Measurements from ENCODE around the gene KLHL3. TPM values are rescaled to one million over a fixed set of nuclear protein-coding genes. Genes with fewer than 3 reads are reported as not detected.

The KLHL3 gene
- total RNA-seq, 2 experiments from 2014 or later: 9.2 to 12.2 TPM

DNA sequence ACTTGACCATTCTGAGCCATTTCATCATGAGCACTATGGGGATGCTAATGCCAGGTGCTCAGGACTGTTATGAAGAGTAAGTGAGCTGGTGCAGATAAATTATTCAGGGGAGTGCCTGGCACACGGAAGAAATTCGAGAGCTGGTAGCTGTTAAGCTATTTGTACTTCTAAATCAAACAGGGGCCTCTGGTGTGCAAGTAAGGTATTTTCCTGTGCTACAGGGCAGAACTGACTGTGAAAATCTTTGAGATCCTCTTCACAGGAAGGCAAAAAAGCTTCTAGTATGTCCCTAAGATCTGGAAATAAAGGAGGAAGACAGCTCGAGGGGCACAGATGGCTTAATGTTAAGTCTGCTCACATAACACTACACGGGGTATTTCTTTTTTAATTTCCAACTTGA is 130.5 kb downstream of the KLHL3 start:
- DNase-seq: no peak
- H3K4me3 Mint-ChIP-seq: no peak overlapping the region
- H3K9me3 Mint-ChIP-seq: no peaks in the 10 kb centered on the region
- CTCF ChIA-PET: no interaction called here
- H3K27me3 Mint-ChIP-seq: peaks cover 11% of the 10 kb centered on the region
- POLR2A ChIA-PET: no interaction called here
- TF ChIP-seq, protein P1, sequence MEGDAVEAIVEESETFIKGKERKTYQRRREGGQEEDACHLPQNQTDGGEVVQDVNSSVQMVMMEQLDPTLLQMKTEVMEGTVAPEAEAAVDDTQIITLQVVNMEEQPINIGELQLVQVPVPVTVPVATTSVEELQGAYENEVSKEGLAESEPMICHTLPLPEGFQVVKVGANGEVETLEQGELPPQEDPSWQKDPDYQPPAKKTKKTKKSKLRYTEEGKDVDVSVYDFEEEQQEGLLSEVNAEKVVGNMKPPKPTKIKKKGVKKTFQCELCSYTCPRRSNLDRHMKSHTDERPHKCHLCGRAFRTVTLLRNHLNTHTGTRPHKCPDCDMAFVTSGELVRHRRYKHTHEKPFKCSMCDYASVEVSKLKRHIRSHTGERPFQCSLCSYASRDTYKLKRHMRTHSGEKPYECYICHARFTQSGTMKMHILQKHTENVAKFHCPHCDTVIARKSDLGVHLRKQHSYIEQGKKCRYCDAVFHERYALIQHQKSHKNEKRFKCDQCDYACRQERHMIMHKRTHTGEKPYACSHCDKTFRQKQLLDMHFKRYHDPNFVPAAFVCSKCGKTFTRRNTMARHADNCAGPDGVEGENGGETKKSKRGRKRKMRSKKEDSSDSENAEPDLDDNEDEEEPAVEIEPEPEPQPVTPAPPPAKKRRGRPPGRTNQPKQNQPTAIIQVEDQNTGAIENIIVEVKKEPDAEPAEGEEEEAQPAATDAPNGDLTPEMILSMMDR (IDR thresholded peaks at IDR 0.05): no peak
- H3K27ac Mint-ChIP-seq: no peak overlapping the region
- no peak for ATAC-seq
- H3K4me1 Mint-ChIP-seq (ENCODE audit: low read depth): no peaks in the 10 kb centered on the region
- intact Hi-C loops (cut with micrococcal nuclease): no loop called here
- no peaks in the 10 kb centered on the region for H3K36me3 Mint-ChIP-seq (ENCODE audit: low read depth)

DNA sequence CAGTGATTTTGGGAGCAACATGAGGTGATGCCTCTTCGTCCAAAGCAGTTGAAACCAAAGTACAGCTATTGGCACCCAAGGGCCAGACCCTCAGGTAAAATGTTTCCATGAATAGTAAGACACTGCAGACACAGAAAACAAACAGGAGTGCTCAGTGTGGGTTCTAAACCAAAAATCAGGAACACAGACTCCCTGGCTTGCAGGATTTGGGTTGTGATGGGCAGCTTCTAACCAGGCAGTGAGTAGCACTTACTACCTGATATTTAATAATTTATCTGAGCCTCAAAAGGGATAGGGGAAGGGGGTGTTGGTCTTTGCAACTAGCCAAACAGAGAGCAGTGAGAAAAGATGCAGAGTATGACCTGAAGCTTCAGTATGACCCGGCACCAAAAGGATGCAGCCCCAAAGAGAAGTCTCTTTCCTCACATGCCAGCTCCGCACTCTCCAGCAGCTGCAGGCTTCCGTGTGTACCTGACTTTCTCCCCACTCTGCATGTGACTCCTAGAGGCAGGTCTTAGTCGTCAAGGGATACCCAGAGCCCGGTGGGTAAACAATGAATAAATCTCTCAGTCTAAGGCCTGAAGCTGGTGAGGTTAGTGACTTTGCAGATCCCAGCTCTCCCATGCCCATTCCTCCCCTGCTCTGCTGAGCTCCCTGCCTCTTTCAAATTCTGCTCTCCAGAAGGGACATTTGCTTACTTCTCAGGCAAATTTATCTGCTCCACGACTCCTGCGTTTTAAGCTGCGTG is 131.4 kb downstream of the KLHL3 start:
- peaks cover 12% of the 10 kb centered on the region for H3K27me3 Mint-ChIP-seq
- POLR2A ChIA-PET: no interaction called here
- no peak for ATAC-seq
- TF ChIP-seq, protein P1 (IDR thresholded peaks at IDR 0.05): no peak
- H3K27ac Mint-ChIP-seq: no peak overlapping the region
- H3K9me3 Mint-ChIP-seq: no peaks in the 10 kb centered on the region
- DNase-seq: no peak
- H3K4me3 Mint-ChIP-seq: no peak overlapping the region
- no peaks in the 10 kb centered on the region for H3K4me1 Mint-ChIP-seq (ENCODE audit: low read depth)
- CTCF ChIA-PET: no interaction called here
- H3K36me3 Mint-ChIP-seq (ENCODE audit: low read depth): no peaks in the 10 kb centered on the region
- intact Hi-C loops (cut with micrococcal nuclease): no loop called here

DNA sequence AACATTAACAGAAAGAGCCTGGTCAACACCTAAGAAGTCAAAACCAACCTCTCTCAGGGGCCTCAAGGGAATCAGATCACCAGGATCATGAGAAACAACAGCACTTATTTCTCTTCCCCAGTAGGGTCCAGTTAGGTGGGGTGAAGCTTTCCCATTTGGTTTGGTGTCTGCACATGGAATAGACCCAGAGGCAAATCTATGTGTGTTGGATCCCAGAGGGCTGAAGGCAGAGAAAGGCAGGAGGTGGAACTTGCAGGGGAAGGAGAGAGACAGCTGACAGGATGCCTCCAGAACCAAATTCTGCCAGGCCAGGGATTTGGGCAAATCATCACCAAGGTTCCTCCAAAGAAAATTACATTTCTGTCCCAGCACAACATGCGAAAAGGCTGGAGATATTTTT is 132.0 kb downstream of the KLHL3 start:
- Mint-ChIP-seq H3K27me3 (peaks cover 18% of the 10 kb centered on the region), H3K9me3 (no peaks in the 10 kb centered on the region), H3K4me3 (no peak overlapping the region), H3K36me3 (ENCODE audit: low read depth) (no peaks in the 10 kb centered on the region), H3K27ac (no peak overlapping the region), H3K4me1 (ENCODE audit: low read depth) (no peaks in the 10 kb centered on the region)
- POLR2A ChIA-PET: no interaction called here
- CTCF ChIA-PET: no interaction called here
- intact Hi-C loops (cut with micrococcal nuclease): no loop called here
- DNase-seq: no peak
- ATAC-seq: no peak
- TF ChIP-seq, protein P1 (IDR thresholded peaks at IDR 0.05): no peak

DNA sequence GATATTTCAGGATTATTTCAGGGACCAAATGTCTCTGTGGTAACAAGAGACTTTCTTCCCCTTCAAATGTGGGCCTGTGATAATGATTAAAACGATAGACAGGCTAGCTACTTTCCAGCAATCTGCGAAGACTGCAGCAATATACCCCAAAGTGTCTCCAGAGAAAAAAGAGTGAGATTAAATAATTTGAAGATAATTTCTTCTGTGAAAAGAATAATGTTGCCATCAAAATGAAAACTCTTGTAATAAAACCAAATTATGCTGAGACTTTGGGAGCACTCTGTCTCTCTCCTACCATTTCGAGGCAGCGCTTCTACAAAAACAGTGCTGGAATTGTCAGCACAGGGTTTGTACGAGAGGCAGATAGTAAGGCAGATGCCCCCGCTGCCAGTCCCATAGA is 132.5 kb downstream of the KLHL3 start:
- no peak overlapping the region for H3K27ac Mint-ChIP-seq
- H3K4me3 Mint-ChIP-seq: no peak overlapping the region
- ATAC-seq (no peak), DNase-seq (no peak)
- ChIA-PET CTCF (interaction anchor here (1.5 kb wide), 1 partner anchor 15 kb away, joined by 3 read pairs; no protein-coding TSS in a partner anchor), POLR2A (no interaction called here)
- intact Hi-C loops (cut with micrococcal nuclease): no loop called here
- H3K36me3 Mint-ChIP-seq (ENCODE audit: low read depth): no peaks in the 10 kb centered on the region
- no peaks in the 10 kb centered on the region for H3K4me1 Mint-ChIP-seq (ENCODE audit: low read depth)
- peaks cover 20% of the 10 kb centered on the region for H3K27me3 Mint-ChIP-seq
- TF ChIP-seq, protein P1 (IDR thresholded peaks at IDR 0.05): no peak
- no peaks in the 10 kb centered on the region for H3K9me3 Mint-ChIP-seq

DNA sequence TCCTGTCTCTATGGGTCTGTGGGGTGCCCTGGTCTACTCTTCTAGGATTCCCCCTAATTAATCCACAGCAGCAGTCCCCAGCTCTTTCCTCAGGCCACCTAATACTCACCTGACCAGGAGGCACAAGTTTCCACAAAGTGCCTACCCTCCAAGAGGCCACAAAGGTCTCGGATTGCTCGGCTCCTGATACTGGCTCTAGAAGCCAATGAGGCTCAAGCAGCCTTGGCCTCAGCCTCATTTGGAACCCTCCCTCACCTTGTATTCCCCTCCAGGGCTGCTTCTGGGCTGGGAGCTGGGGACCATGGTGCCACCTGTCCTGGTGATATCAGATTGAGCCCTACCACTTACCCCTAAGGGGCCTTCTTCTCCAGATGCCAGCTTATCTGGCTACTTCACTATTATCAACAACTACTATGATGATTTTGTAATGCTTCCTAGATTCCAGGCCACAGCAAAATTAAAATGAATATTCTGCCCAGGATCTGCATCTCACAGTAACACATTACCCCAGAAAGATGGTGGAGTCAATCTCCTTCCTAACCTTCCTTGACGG is 133.1 kb downstream of the KLHL3 start:
- DNase-seq: no peak
- Mint-ChIP-seq H3K9me3 (no peaks in the 10 kb centered on the region), H3K27me3 (peaks cover 23% of the 10 kb centered on the region), H3K27ac (no peak overlapping the region), H3K4me3 (no peak overlapping the region), H3K4me1 (ENCODE audit: low read depth) (no peaks in the 10 kb centered on the region), H3K36me3 (ENCODE audit: low read depth) (no peaks in the 10 kb centered on the region)
- intact Hi-C loops (cut with micrococcal nuclease): no loop called here
- TF ChIP-seq, protein P1 (IDR thresholded peaks at IDR 0.05): no peak
- ChIA-PET CTCF (interaction anchor here (1.5 kb wide), 1 partner anchor 14 kb away, joined by 3 read pairs; no protein-coding TSS in a partner anchor), POLR2A (interaction anchor here (0.6 kb wide), 1 partner anchor 1466 kb away, joined by 3 read pairs; no protein-coding TSS in a partner anchor)
- no peak for ATAC-seq

All from activated CD8-positive, alpha-beta T cell treated with anti-CD3 and anti-CD28 coated beads for 36 hours (primary cell).